Activated CD8-positive, alpha-beta memory T cell treated with anti-CD3 and anti-CD28 coated beads, Interleukin-2, amount 50 U/mL, for 24 hours (primary cell): ENCODE data around the gene DENND10.
"Not testable (repeated sequence)": the region's sequence is repeated elsewhere in the genome, so short reads cannot be mapped to it uniquely, and the experiment has no call there.

ENCODE experiments used
- DNase-seq: peaks from one replicate; pipeline ENCODE4 v3.0.0-alpha.2; 2020; ENCODE audit errors: extremely low read depth

The DENND10 gene

DNA sequence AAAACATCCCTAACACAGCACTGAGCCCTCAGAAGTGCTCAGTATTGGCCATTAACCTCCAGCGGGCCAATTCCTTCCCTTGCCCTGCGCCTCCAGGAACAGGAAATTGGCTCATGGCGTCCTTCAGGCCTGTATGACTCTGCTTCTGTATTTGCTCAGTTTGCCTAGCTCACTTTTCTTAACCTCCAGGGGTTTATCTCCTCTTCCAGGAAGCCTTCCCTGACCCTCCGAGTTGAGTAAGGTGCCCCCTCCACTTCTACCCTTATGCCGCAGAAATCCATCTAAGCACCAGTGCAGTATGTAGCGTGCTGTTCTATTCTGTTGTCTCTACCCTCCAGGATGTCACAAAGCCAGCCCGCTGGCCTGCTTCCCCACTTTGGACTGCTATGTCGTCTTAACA lies 62.7 kb downstream of the DENND10 start:
- no peak for DNase-seq

DNA sequence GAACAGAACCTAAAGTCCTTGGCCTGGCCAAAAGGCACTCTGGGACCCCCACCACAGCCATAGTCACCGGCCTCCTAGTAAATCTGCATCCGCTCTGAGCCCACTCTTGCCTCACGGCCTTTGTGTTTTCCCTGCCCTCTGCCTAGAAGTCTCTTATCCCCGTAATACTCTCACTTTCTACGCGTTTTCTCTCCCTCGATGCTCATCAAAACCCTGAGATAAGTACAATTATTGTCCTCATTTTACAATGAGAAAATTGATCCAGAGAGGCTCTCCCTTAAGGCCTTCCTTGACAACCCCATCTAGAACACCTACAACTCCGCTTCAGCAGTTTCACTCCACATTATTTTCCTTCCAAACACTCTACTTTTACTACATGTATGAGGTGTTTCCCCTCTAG lies 63.1 kb downstream of the DENND10 start:
- no peak for DNase-seq

DNA sequence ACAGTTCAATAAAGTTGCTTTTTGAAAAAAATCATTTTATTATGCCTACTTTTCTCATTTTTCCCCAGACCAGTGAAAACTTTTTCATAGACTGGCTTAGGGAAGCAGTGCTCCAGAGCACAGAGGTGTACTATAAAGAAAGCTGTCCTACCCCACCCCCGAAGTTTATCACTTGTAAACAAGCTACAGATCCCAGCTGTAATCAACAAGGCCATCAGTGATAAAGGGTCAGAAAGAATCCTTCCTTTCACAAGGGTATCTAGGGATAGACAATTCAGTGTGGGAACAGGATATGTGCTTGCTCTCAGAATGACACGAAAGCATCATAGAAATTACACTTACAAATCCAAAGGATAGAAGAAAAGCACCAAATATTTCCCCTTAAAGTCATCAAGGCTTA lies 70.2 kb downstream of the DENND10 start:
- no peak for DNase-seq

DNA sequence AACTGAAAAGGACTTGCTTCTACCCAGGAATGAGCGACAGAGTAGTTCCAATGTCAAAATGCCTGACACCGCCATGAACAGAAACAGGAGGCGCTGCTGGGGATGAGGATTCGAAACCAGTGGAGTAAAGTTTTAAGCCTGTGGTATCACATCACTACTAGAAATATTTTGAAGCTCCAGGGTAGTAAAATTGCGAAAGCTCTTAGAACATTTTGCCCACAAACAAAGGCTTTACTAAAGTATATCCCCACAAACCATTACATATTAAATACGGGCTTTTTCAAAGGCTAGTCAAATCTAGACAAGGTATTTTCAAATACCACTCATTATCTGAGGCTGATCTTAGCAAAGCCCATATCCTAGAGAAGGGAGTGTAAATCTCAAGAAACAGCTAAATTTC lies 72.3 kb downstream of the DENND10 start:
- DNase-seq = no peak

DNA sequence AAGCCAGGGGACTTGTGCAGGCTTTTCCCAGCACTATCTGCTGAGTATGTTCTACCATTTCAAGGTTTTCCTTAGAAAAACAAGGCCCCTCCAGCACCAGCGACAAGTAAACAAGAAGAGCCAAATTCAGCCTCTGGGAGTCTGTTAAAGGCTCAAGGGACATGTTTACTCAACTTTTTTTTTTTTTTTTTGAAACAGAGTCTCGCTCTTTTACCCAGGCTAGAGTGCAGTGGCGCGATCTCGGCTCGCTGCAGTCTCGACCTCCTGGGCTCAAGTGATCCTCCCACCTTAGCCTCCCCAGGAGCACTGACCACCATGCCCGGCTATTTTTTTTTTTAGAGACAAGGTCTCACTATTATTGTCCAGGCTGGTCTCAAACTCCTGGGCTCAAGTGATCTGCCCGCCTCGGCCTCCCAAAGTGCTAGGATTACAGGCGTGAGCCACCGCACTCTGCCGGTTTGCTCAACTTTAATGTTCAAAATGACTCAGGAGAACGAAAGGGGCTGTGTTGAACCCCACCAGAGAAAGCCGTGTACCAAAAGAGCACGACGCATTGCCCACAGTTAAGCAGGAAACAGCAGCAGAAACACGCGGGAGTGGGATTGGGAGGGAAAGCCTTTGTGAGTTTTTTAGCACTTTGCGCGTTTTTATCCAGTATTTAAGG lies 73.9 kb downstream of the DENND10 start:
- DNase-seq = no peak

DNA sequence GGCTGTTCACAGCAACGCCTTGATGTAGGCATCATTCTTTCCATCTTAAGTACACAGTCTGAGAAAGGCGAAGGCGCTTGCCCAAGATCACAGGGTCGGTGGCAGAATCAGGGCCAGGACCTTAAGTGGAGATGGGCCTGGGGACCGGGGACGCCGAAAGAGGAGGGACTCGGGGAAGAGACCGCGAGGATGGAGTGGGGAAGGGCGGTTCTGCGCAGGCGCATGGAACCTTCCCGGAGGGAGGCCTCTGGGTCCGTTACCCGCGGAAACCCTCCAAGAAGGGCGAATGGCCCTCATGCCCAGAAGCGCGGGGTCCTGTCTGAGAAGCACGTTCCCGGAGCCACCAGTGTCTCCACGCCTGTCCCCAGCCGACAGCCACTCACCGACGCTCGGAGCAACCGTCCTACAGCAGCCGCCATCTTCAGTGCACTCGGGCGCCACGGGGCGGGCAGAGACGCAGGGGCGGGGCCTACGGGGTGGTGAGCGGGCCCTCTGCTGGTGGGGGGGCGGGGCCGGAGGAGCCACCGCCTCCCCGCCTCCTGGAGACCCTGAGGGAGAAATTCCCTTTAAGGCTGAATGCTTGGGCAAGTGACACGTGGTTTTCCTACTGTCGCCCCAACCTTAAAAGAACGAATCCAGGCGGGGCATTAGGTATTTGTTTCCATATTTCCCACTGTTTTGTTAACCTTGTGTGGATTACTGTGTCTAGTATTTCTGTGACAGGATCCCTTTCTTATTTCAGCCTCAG lies 74.6 kb downstream of the DENND10 start, which contains the start of gene PRDX3:
Gene PRDX3, minus strand, starts transcription at position 441 of the 748 bp plus-strand sequence. Its CDS starts 22 bp downstream, at position 419.
- DNase-seq = peak; percentile 78

DNA sequence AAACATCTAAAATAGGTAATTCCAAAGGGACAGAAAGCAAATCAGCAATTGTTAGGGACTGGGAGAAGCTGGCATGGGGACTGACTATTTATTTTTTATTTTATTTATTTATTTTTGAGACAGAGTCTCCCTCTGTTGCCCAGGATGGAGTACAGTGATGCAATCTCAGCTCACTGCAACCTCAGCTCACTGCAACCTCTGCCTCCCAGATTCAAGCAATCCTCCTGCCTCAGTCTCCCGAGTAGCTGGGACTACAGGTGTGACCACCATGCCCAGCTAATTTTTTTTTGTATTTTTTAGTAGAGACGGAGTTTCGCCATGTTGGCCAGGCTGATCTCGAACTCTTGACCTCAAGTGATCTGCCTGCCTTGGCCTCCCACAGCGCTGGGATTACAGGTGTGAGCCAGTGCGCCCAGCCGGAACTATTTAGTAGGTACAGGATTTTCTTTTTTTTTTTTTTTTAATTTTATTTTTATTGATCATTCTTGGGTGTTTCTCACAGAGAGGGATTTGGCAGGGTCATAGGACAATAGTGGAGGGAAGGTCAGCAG lies 77.0 kb downstream of the DENND10 start:
- DNase-seq = not testable (repeated sequence)

DNA sequence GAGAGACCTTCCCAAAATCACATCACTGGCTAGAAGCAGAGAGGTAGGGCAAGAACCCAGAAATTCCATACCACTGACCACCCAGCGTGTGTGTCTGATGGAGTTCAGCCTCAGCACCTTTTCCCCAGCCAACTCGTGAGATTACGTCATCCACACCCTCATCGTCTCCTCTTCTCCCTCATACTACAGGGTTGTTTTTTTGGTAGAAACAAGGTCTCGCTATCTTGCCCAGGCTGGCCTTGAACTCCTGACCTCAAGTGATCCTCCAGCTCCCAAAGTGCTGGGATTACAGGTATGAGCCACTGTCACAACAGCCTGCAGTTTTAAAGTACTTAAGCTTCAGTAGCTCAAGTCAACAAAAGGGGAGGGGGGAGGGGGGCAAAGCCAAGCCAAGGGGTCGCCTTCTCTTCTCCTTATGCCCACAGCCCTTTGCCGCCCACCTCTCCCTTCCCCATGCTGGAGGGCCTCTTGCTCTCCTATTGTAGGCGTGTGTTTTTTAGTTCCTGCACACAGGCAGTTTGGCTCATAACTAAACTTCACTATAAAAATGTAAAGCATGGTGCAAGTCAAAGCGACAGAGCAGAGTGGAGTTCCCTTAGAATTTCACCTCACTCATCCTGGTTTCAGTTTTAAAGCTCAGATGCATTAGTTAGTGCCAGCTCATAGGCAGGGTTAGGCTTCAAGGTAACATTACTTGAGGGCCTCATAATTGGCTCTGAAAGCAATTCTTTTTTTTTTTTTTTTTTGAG lies 79.9 kb downstream of the DENND10 start:
- no peak for DNase-seq
